ENCODE measurements around the gene DUSP12. TPM values are rescaled to one million over a fixed set of nuclear protein-coding genes. Genes with fewer than 3 reads are reported as not detected.

DUSP12 gene
- total and polyA plus RNA-seq, 2 donors (not counting 3 experiments of a cell fraction or from before 2014, with no cell fraction given), result 26.8 to 31.6 TPM

- no peak overlapping the region for H3K4me3 ChIP-seq (replicated peaks in 1 of 3; ENCODE audit: insufficient read depth in 1 of 3, low read depth in 1 of 3, low read length in 3 of 3)
- intact Hi-C loops (cut with micrococcal nuclease), result loop anchor here (10.0 kb wide), 1 partner anchor 178 kb away; no protein-coding TSS in a partner anchor
- no peaks in the 10 kb centered on the region for H3K36me3 ChIP-seq (ENCODE audit: control insufficient read depth in 2 of 2, extremely low read depth in 1 of 2, insufficient read depth in 2 of 2, low read length in 2 of 2)
- POLR2A ChIA-PET, result no interaction called here
- H3K9me3 ChIP-seq (replicated peaks; ENCODE audit: control insufficient read depth, insufficient read depth, low read length), result no peaks in the 10 kb centered on the region
- no peak for DNase-seq (ENCODE audit: low read depth, low spot score)
- H3K9me1 ChIP-seq (replicated peaks; ENCODE audit: control insufficient read depth, extremely low read depth, insufficient read depth, low read length), result no peaks in the 10 kb centered on the region
- peaks cover 3% of the 10 kb centered on the region for H3K4me1 ChIP-seq (ENCODE audit: control insufficient read depth, extremely low read depth, insufficient read depth, low read length)
- CTCF ChIA-PET, result interaction anchor here (1.0 to 7.5 kb wide), 4 partner anchors 10 to 258 kb away, joined by 3 to 102 read pairs (median 4); no protein-coding TSS in a partner anchor
- no TSS peak for BruUV-seq (replicated peaks)
- no peak overlapping the region for H3K9ac ChIP-seq (replicated peaks; ENCODE audit: extremely low read depth, insufficient read depth, low read length)
- TF ChIP-seq JUN (IDR thresholded peaks at IDR 0.05; ENCODE audit: borderline replicate concordance, insufficient read depth, insufficient read length, low read depth) (no peak), CTCF (IDR thresholded peaks at IDR 0.05; ENCODE audit: extremely low read depth in 1 of 2, insufficient read depth in 1 of 2, low read depth in 1 of 2, low read length in 2 of 2) (no peak), FOS (IDR thresholded peaks at IDR 0.05; ENCODE audit: borderline replicate concordance, insufficient read depth, low read length) (no peak), MYC (IDR thresholded peaks at IDR 0.05; ENCODE audit: low read depth, low read length) (no peak), POLR2AphosphoS5 (IDR thresholded peaks at IDR 0.05; ENCODE audit: insufficient read depth, low read depth, low read length) (no peak), MAX (IDR thresholded peaks at IDR 0.05; ENCODE audit: insufficient read depth, insufficient read length) (no peak), POLR2A (IDR thresholded peaks at IDR 0.05; ENCODE audit: low read depth, low read length) (no peak), GATA2 (IDR thresholded peaks at IDR 0.05; ENCODE audit: insufficient read depth, insufficient read length, low read depth, low read length) (no peak), EZH2 (IDR thresholded peaks at IDR 0.05; ENCODE audit: borderline replicate concordance, low read depth, low read length, severe bottlenecking) (no peak)
- H3K4me2 ChIP-seq (ENCODE audit: insufficient read depth, low read length), result no peak overlapping the region
- no peaks in the 10 kb centered on the region for H3K27me3 ChIP-seq (ENCODE audit: control insufficient read depth in 2 of 2, insufficient read depth in 2 of 2, low read length in 2 of 2)
- no peaks in the 10 kb centered on the region for H3K79me2 ChIP-seq (ENCODE audit: control insufficient read depth, insufficient read depth, low read length)
- H4K20me1 ChIP-seq (replicated peaks; ENCODE audit: control insufficient read depth, extremely low read depth, insufficient read depth, low read length), result no peaks in the 10 kb centered on the region
- no peak overlapping the region for H2AFZ ChIP-seq (ENCODE audit: low read depth, low read length)
- FAIRE-seq, result no peak
- dilution Hi-C loops (cut with MboI; ENCODE audit: extremely low pct_ligation_motif_present, low sequenced_read_pairs), result no loop called here
- no peak overlapping the region for H3K27ac ChIP-seq (ENCODE audit: insufficient read depth, low read depth, low read length)
These were observed 6.4 kb upstream of the DUSP12 start for GRCh38 chr1:161743231-161743630.

All from endothelial cell of umbilical vein (primary cell).